ENCODE results near the gene PTPN14.

PTPN14 gene

DNA sequence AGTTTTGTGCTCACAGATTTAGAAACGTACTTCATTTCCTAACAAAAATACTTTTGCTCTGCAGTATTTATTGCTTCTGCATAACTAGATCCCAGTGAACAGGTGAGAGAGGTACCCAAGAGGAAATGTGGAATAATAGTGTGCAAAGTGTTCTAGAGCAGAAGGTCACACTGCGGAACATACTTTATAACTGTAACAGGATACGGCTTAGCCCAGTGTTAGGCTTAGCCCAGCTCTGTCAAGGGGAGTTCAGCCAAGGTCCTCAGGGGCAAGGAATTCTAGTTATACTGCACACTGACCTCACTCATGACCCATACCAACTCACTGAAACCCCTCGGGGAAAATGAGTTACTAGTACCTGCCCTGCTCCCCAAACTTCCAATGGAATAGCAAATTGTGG lies 55.3 kb downstream of the PTPN14 start:
- TF ChIP-seq ZNF248 (tag by site-specific recombination; IDR thresholded peaks at IDR 0.05) (no peak), FEZF1 (tag by site-specific recombination; IDR thresholded peaks at IDR 0.05) (no peak), HOXD13 (CRISPR knock-in tag; IDR thresholded peaks at IDR 0.05; ENCODE audit: borderline replicate concordance) (no peak), TRIM28 (IDR thresholded peaks at IDR 0.05; ENCODE audit: borderline replicate concordance, low read length) (0 out of 2 replicates have a peak, but pooled peaks have one; percentile 27), KLF9 (tag by site-specific recombination; IDR thresholded peaks at IDR 0.05; ENCODE audit: low read depth) (no peak), PRDM6 (tag by site-specific recombination; IDR thresholded peaks at IDR 0.05) (peak; percentile 44; the same call in 1 of the 2 replicates), ZNF830 (tag by site-specific recombination; IDR thresholded peaks at IDR 0.05; ENCODE audit: low read depth) (no peak), ZNF558 (tag by site-specific recombination; IDR thresholded peaks at IDR 0.05) (no peak), ZNF366 (tag by site-specific recombination; conservative IDR thresholded peaks at IDR 0.05) (no peak), OVOL3 (tag by site-specific recombination; IDR thresholded peaks at IDR 0.05) (no peak), ZNF202 (tag by site-specific recombination; IDR thresholded peaks at IDR 0.05; ENCODE audit: borderline replicate concordance) (no peak), YY2 (tag by site-specific recombination; IDR thresholded peaks at IDR 0.05) (no peak), PRDM10 (tag by site-specific recombination; IDR thresholded peaks at IDR 0.05) (0 out of 2 replicates have a peak, but pooled peaks have one; percentile 25), ZFHX2 (tag by site-specific recombination; conservative IDR thresholded peaks at IDR 0.05) (no peak), ZNF707 (tag by site-specific recombination; IDR thresholded peaks at IDR 0.05) (no peak), ZFP3 (tag by site-specific recombination; IDR thresholded peaks at IDR 0.05; ENCODE audit: low read depth) (no peak), ZIC2 (tag by site-specific recombination; IDR thresholded peaks at IDR 0.05) (no peak), ZNF138 (tag by site-specific recombination; IDR thresholded peaks at IDR 0.05; ENCODE audit: borderline replicate concordance) (no peak), ZNF221 (tag by site-specific recombination; IDR thresholded peaks at IDR 0.05; ENCODE audit: borderline replicate concordance) (no peak), ZNF16 (tag by site-specific recombination; IDR thresholded peaks at IDR 0.05; ENCODE audit: low read depth) (no peak), ZNF18 (tag by site-specific recombination; IDR thresholded peaks at IDR 0.05) (no peak)
- TF ChIP-seq, protein P1, sequence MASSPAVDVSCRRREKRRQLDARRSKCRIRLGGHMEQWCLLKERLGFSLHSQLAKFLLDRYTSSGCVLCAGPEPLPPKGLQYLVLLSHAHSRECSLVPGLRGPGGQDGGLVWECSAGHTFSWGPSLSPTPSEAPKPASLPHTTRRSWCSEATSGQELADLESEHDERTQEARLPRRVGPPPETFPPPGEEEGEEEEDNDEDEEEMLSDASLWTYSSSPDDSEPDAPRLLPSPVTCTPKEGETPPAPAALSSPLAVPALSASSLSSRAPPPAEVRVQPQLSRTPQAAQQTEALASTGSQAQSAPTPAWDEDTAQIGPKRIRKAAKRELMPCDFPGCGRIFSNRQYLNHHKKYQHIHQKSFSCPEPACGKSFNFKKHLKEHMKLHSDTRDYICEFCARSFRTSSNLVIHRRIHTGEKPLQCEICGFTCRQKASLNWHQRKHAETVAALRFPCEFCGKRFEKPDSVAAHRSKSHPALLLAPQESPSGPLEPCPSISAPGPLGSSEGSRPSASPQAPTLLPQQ (tag by site-specific recombination; IDR thresholded peaks at IDR 0.05), result no peak
- H3K9me3 ChIP-seq (ENCODE audit: control insufficient read depth, insufficient read depth, low read depth, low read length), result no peaks in the 10 kb centered on the region
- ChIA-PET CTCF (interaction anchor here (1.2 kb wide), 1 partner anchor 89 kb away, joined by 3 read pairs; no protein-coding TSS in a partner anchor), POLR2A (interaction anchor here (0.6 kb wide), 1 partner anchor 77 kb away, joined by 3 read pairs; no protein-coding TSS in a partner anchor)
- H3K4me3 ChIP-seq (ENCODE audit: low read depth, low read length), result no peak overlapping the region
- no peaks in the 10 kb centered on the region; the same call in 1 of the 2 replicates for H3K4me1 ChIP-seq (ENCODE audit: control insufficient read depth, insufficient read depth, low read length)
- no peak overlapping the region for H3K27ac ChIP-seq (ENCODE audit: extremely low read depth, low read depth, low read length)
- no peaks in the 10 kb centered on the region; a peak in 1 of 3 replicates for H3K36me3 ChIP-seq (ENCODE audit: control insufficient read depth in 2 of 2, insufficient read depth in 1 of 2, low read length in 2 of 2)

Measured in HEK293 (cell line).